Posterior vena cava (tissue), 2 donors: ENCODE measurements around the gene PPP1R2. TPM values are rescaled to one million over a fixed set of nuclear protein-coding genes. Genes with fewer than 3 reads are reported as not detected.
"Not testable (repeated sequence)": the region's sequence is repeated elsewhere in the genome, so short reads cannot be mapped to it uniquely, and the experiment has no call there.

ENCODE experiments used
- DNase-seq: peaks from one replicate; pipeline ENCODE4 v3.0.0-alpha.2; 2020; ENCODE audit warnings: low spot score
- intact Hi-C, 2 donors: fragments of 100-400 bp; cut with DNase I; formaldehyde crosslinking; loops; one replicate each; pipeline versions ENCODE4 v1.14.1 to v1.14.2; 2022 to 2023
- total RNA-seq, 2 donors: library from RNA; stranded (reverse); fragmentation: NEBNext Ultra II Directional; extraction: Animal tissue kit (Norgen Biotek cat#: 25700); gene quantifications; one replicate each; pipeline ENCODE4 v1.2.1, GENCODE V29; 2021
- donor health status: DM: yes; HTN: yes; CAD: no.
- donor health status: DM: yes; HTN: yes; CAD: no.

PPP1R2 gene
- total RNA-seq, 2 donors from 2014 or later: 56.7 to 62.6 TPM

- DNase-seq: no peak
- intact Hi-C loops: no loop called here
Measured at GRCh38 chr3:195543500-195544229, 540 bp upstream of the PPP1R2 start.

- intact Hi-C loops: no loop called here
- DNase-seq: no peak
Measured at GRCh38 chr3:195542316-195542697, 818 bp downstream of the PPP1R2 start.

- intact Hi-C loops: no loop called here
- DNase-seq: no peak
Measured at GRCh38 chr3:195540511-195540910, 2.6 kb downstream of the PPP1R2 start.

GRCh38 chr3:195540027-195540426 is 3.1 kb downstream of the PPP1R2 start:
- intact Hi-C loops: no loop called here
- no peak for DNase-seq

- intact Hi-C loops: no loop called here
Measured at GRCh38 chr3:195539479-195539878, 3.6 kb downstream of the PPP1R2 start.

GRCh38 chr3:195537995-195538394 is 5.1 kb downstream of the PPP1R2 start:
- DNase-seq: no peak

More at GRCh38 chr3:195539479-195539878, 3.6 kb downstream of the PPP1R2 start:
- no peak for DNase-seq

GRCh38 chr3:195535293-195535692 is 7.8 kb downstream of the PPP1R2 start:
- intact Hi-C loops: no loop called here
- no peak for DNase-seq

More at GRCh38 chr3:195537995-195538394, 5.1 kb downstream of the PPP1R2 start:
- intact Hi-C loops: no loop called here

GRCh38 chr3:195532834-195533233 is 10.3 kb downstream of the PPP1R2 start:
- no peak for DNase-seq
- intact Hi-C loops: no loop called here

GRCh38 chr3:195532345-195532744 is 10.8 kb downstream of the PPP1R2 start:
- intact Hi-C loops: no loop called here
- no peak for DNase-seq

GRCh38 chr3:195531683-195532082 is 11.4 kb downstream of the PPP1R2 start:
- DNase-seq: no peak
- intact Hi-C loops: no loop called here

GRCh38 chr3:195526492-195526891 is 16.6 kb downstream of the PPP1R2 start:
- intact Hi-C loops: loop anchor here (10.0 kb wide), 2 partner anchors 842 to 852 kb away; partner anchors contain the start of genes FAM43A (in 1 of the 2) and LSG1 (in 1 of the 2)

GRCh38 chr3:195524171-195524896 is 18.8 kb downstream of the PPP1R2 start:
- intact Hi-C loops: loop anchor here (10.0 kb wide), 2 partner anchors 840 to 850 kb away; partner anchors contain the start of genes FAM43A (in 1 of the 2) and LSG1 (in 1 of the 2)
- no peak for DNase-seq

More at GRCh38 chr3:195526492-195526891, 16.6 kb downstream of the PPP1R2 start:
- no peak for DNase-seq

GRCh38 chr3:195522254-195523023 is 20.7 kb downstream of the PPP1R2 start:
- intact Hi-C loops: loop anchor here (2.0 to 10.0 kb wide), 3 partner anchors 252 to 848 kb away; partner anchors contain the start of genes FAM43A (in 1 of the 2), LSG1 (in 1 of the 2) and XXYLT1 (in 1 of the 2)
- DNase-seq: no peak

GRCh38 chr3:195517030-195517429 is 26.1 kb downstream of the PPP1R2 start:
- intact Hi-C loops: loop anchor here in 1 of 2 donors (10.0 kb wide), 1 partner anchor 242 kb away; the partner anchor contains the start of gene XXYLT1

GRCh38 chr3:195514610-195515235 is 28.4 kb downstream of the PPP1R2 start:
- intact Hi-C loops: loop anchor here in 1 of 2 donors (10.0 kb wide), 1 partner anchor 240 kb away; the partner anchor contains the start of gene XXYLT1

More at GRCh38 chr3:195517030-195517429, 26.1 kb downstream of the PPP1R2 start:
- DNase-seq: no peak

GRCh38 chr3:195512798-195513345 is 30.3 kb downstream of the PPP1R2 start:
- no peak for DNase-seq
- intact Hi-C loops: loop anchor here in 1 of 2 donors (10.0 kb wide), 1 partner anchor 238 kb away; the partner anchor contains the start of gene XXYLT1

More at GRCh38 chr3:195514610-195515235, 28.4 kb downstream of the PPP1R2 start:
- not testable (repeated sequence) for DNase-seq

GRCh38 chr3:195511136-195511535 is 32.0 kb downstream of the PPP1R2 start:
- no peak for DNase-seq
- intact Hi-C loops: loop anchor here in 1 of 2 donors (10.0 kb wide), 1 partner anchor 236 kb away; the partner anchor contains the start of gene XXYLT1

GRCh38 chr3:195508185-195508584 is 34.9 kb downstream of the PPP1R2 start:
- intact Hi-C loops: no loop called here

More at GRCh38 chr3:195508185-195508584, 34.9 kb downstream of the PPP1R2 start:
- no peak for DNase-seq
